Fibroblast of skin of abdomen (primary cell): Measurements from ENCODE around the gene DCLRE1C.
"Not testable (repeated sequence)": the region's sequence is repeated elsewhere in the genome, so short reads cannot be mapped to it uniquely, and the experiment has no call there.

Experiments used
- DNase-seq: peaks from one replicate; pipeline ENCODE4 v3.0.0-alpha.2; 2013

DCLRE1C gene

GRCh38 chr10:14880229-14880628 lies 73.7 kb downstream of the DCLRE1C start:
- DNase-seq = no peak

GRCh38 chr10:14879928-14880193 lies 74.0 kb downstream of the DCLRE1C start:
- no peak for DNase-seq

GRCh38 chr10:14879124-14879927 lies 74.6 kb downstream of the DCLRE1C start:
- peak; percentile 12 for DNase-seq

GRCh38 chr10:14878266-14879123 lies 75.4 kb downstream of the DCLRE1C start, which contains the start of gene SUV39H2:
TSS of gene SUV39H2 (plus strand) at chr10:14878866. CDS start at chr10:14878889, 23 bp downstream.
- DNase-seq = peak; percentile 96

DNA sequence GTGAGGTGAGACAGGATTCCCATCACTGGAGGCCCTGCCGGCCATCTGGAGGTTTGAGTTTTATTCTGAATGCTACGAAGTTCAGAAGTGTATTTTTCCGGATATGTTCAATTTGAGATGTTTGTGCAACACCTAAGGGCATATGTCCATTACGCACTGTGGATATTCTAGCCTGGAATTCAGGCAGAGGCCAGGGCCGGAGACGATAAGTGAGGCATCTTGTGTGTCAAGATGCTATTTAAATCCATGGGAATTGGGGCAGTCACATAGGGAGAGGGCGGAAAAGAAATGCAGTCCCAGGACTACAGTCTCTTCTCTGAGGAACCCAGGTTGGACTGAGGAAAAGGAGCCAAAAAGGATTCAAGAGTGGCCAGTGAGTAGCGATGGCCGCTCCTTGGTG lies 77.1 kb downstream of the DCLRE1C start:
- DNase-seq = no peak

GRCh38 chr10:14875941-14876340 lies 78.0 kb downstream of the DCLRE1C start:
- DNase-seq = no peak

- peak; percentile 64 for DNase-seq
Observed at GRCh38 chr10:14873090-14873760, 80.7 kb downstream of the DCLRE1C start.

DNA sequence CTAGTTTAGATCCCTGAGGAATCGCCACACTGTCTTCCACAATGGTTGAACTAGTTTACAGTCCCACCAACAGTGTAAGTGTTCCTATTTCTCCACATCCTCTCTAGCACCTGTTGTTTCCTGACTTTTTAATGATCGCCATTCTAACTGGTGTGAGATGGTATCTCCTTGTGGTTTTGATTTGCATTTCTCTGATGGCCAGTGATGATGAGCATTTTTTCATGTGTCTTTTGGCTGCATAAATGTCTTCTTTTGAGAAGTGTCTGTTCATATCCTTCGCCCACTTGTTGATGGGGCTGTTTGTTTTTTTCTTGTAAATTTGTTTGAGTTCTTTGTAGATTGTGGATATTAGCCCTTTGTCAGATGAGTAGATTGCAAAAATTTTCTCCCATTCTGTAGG lies 89.0 kb downstream of the DCLRE1C start:
- not testable (repeated sequence) for DNase-seq

DNA sequence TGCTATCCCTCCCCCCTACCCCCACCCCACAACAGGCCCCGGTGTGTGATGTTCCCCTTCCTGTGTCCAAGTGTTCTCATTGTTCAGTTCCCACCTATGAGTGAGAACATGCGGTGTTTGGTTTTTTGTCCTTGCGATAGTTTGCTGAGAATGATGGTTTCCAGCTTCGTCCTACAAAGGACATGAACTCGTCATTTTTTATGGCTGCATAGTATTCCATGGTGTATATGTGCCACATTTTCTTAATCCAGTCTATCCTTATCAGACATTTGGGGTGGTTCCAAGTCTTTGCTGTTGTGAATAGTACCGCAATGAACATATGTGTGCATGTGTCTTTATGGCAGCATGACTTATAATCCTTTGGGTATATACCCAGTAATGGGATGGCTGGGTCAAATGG lies 89.4 kb downstream of the DCLRE1C start:
- DNase-seq = not testable (repeated sequence)

DNA sequence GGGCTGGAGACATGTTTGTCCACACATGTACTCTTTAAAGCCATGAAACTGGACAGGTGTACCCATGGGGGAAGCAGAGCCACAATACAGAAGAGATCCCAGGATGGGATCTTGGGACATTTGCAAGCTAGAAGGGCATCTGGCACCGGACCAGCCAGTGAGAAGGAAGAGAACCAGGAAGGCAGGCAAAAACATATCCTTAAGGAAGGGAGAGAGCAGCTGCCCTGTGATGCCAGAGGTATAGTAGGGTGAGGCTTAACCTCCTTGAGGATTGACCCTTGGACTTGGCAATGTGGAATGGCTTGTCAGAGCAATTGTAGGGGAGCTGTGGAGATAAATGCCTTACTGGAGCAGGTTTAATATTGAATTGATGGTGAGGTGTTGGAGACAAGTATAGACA lies 93.1 kb downstream of the DCLRE1C start:
- DNase-seq = no peak

- no peak for DNase-seq
Observed at GRCh38 chr10:14859775-14860174, 94.1 kb downstream of the DCLRE1C start.

DNA sequence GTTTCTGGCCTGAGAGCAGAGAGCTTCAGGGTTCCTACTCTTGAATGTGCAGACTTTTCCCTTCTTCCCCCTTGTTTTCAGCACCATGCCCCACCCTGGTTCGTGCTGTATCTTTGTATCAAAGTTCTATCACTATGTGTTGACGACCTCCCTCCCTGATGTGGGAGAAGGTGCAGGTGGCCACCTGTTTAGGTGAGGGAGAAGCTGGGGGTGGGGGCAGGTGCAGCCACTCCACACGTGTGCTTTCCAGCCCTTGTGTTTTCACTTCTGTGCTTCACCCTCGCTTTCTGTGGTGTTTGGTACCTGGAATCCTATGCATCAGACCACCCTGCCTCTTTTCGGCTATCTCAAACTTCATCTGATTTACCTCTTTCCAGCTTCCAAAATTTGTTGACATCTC lies 94.9 kb downstream of the DCLRE1C start:
- DNase-seq = no peak

GRCh38 chr10:14858338-14858960 lies 95.4 kb downstream of the DCLRE1C start:
- no peak for DNase-seq

DNA sequence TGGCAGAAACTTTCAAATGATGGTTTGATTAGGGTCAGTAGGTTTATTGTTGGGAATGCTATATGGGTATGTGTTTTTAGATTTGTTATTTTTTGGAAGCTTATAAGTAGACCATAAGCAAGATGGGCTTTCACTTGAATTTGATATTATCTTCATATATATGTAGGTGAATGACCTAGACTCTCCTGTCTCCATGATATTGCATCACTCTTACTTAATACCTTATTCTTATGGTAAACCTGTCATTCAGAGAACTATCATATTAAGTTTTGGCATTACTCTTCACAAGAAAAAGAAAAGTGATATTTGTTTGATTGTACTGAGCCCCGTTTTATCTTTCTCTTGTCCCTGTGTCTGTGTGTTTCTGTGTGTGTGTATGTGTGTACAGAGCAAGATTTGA lies 98.4 kb downstream of the DCLRE1C start:
- DNase-seq = no peak

GRCh38 chr10:14852236-14852635 lies 101.7 kb downstream of the DCLRE1C start:
- DNase-seq = no peak
